OCI-LY1 (cell line): ENCODE measurements around the gene MICOS13.

Experiments
- CTCF ChIP-seq: fragments of 200-600 bp; sonication (generic), shearing (Covaris generic); IDR thresholded peaks from 2 replicates; pipeline ENCODE4 v1.5.1; 2017; ENCODE audit warnings: mild to moderate bottlenecking, antibody characterized with exemption, low read length, moderate library complexity, mixed read lengths
- EZH2 ChIP-seq: fragments of 200-600 bp; sonication (generic), shearing (Covaris generic); IDR thresholded peaks from 2 replicates; pipeline ENCODE4 v1.8.0; 2017; ENCODE audit warnings: borderline replicate concordance, mixed run types, mild to moderate bottlenecking, antibody characterized with exemption, low read length, moderate library complexity, mixed read lengths

GRCh38 chr19:5693195-5694166 is 13.2 kb upstream of the MICOS13 start:
- TF ChIP-seq CTCF (no peak), EZH2 (no peak)
